BE2C (cell line): ENCODE results near the gene CTH.

Experiments used
- DNase-seq: peaks from one replicate; pipeline ENCODE4 v3.0.0-alpha.2; 2020
- H3K27me3 ChIP-seq: fragments of 250-450 bp; sonication (Bioruptor Pico); 2 replicates; pipeline ENCODE4 v1.5.1; 2020; ENCODE audit warnings: mild to moderate bottlenecking
- H3K36me3 ChIP-seq: fragments of 250-450 bp; sonication (Bioruptor Pico); 2 replicates; pipeline ENCODE4 v1.5.1; 2020; ENCODE audit warnings: mild to moderate bottlenecking
- H3K4me1 ChIP-seq: fragments of 250-450 bp; sonication (Bioruptor Pico); 2 replicates; pipeline ENCODE4 v1.5.1; 2020
- H3K4me3 ChIP-seq: 2 replicates; pipeline ENCODE4 v1.5.1; 2011; ENCODE audit warnings: low read depth, low read length
- H3K9me3 ChIP-seq: fragments of 250-450 bp; sonication (Bioruptor Pico); 2 replicates; pipeline ENCODE4 v1.5.1; 2020
- CTCF ChIP-seq: IDR thresholded peaks from 2 replicates; pipeline ENCODE4 v1.5.1; 2012; ENCODE audit warnings: mild to moderate bottlenecking, low read depth, low read length

Gene CTH

DNA sequence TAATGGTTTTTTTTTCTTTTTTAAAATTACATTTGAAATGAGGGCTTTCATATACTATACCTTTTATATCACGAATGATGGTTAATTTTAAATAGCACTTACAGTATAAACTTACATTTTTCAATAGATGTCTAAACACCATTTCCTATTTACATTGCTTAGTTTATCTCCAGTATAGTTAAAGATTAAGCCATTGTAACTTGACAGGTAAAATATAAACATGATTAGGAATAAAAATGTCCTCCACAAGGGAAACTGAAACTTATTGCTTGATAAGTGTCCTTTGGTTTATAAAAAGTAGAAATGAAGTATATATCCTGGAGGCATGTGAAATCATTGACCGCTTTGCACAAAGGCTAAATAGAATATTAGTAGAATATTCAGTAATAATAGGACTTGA, 20.2 kb downstream of the CTH start:
- no peak for TF ChIP-seq CTCF
- Histone ChIP-seq H3K9me3 (no peaks in the 10 kb centered on the region), H3K36me3 (no peaks in the 10 kb centered on the region), H3K27me3 (no peaks in the 10 kb centered on the region), H3K4me3 (no peak overlapping the region), H3K4me1 (no peaks in the 10 kb centered on the region)
- no peak for DNase-seq

DNA sequence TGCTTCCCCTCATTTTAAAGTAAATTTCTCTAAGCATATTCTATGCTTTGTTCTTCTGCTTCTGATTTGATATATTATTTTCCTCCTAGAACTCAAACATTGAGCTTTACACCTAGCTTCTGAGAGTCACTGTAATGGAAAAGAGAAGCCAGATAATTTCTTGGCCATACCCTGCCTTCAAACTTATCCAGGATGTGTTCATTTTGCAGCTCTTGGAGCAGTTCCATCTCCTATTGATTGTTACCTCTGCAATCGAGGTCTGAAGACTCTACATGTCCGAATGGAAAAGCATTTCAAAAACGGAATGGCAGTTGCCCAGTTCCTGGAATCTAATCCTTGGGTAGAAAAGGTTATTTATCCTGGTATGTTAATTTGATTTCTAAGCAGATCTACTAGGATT, 20.8 kb downstream of the CTH start:
- no peak for TF ChIP-seq CTCF
- Histone ChIP-seq H3K4me1 (no peaks in the 10 kb centered on the region), H3K9me3 (no peaks in the 10 kb centered on the region), H3K27me3 (no peaks in the 10 kb centered on the region), H3K4me3 (no peak overlapping the region), H3K36me3 (no peaks in the 10 kb centered on the region)
- no peak for DNase-seq

DNA sequence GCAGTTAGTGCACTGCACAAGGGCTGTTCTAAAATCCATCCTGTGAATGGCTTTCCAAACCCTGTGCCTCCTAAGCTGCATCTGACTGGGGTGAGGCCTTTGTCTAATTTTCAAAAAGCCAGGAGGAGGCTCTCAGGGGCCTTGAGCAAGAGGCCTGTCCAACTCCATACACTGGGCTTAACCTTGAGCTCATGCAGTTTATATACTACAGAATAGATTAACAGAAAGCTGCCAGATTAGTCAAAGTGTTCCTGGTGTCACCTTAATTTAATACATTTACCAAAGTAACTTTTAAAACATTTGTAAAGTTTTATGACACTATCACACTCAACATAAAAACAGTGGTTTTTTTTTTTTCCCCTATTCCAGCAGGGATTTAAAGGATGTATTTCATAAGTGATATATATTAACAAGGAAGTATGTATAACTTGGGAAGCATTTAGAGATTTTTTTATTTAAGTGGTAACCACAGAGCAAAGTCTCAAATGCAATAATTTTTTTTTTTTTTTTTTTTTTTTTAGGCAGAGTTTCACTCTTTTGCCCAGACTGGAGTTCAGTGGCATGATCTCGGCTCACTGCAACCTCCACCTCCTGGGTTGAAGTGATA, 23.3 kb downstream of the CTH start:
- Histone ChIP-seq H3K4me3 (no peak overlapping the region), H3K4me1 (no peaks in the 10 kb centered on the region), H3K27me3 (no peaks in the 10 kb centered on the region), H3K36me3 (no peaks in the 10 kb centered on the region), H3K9me3 (no peaks in the 10 kb centered on the region)
- DNase-seq = no peak
- no peak for TF ChIP-seq CTCF

DNA sequence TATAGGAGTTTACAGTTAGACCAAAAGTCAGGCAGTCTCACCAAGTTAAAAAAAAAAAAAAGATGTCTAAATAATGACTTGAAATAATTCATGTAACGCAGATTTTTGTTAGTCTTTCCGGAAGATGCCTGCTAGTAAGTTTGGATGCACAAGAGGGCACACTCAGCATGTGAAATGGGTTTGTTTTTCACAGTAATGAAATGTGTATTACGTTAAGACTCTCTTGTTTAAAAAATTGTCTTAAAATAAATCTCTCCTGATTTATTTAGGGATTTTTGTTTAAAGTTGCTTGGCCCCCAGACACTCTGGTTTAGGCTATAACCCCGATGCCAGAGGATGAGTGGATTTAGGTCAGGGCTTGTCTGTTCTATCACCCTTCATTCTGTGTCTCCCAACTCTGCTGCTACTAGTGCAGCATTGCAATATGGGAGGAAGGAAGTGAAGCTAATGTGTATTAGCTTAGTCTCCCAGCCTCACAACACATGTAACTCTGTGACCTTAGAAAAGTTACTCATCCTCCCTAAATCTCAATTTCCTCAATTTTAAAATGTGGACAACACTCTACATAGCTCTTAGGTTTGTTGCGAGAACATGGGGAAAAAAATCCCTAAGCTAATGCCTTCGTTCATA, 25.7 kb downstream of the CTH start:
- DNase-seq = no peak

DNA sequence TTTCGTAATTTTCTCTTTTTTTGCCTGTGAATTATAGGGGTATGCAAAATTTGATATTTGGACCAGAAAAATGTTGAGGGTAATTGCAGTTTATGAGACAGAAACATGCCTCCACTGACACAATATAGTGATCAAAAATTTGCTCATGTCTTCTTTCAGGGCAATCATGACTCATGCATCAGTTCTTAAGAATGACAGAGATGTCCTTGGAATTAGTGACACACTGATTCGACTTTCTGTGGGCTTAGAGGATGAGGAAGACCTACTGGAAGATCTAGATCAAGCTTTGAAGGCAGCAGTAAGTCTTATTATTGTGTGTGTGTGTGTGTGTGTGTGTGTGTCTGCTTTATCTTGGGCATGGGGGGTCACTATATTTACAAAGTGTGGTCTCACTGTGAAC, 27.5 kb downstream of the CTH start:
- Histone ChIP-seq H3K36me3 (no peaks in the 10 kb centered on the region), H3K9me3 (no peaks in the 10 kb centered on the region), H3K4me1 (no peaks in the 10 kb centered on the region), H3K4me3 (no peak overlapping the region), H3K27me3 (no peaks in the 10 kb centered on the region)
- DNase-seq = no peak
- no peak for TF ChIP-seq CTCF

More for the DNA sequence above, 25.7 kb downstream of the CTH start:
- no peaks in the 10 kb centered on the region for H3K36me3 ChIP-seq
- no peaks in the 10 kb centered on the region for H3K4me1 ChIP-seq
- peak; percentile 19; the same call in 1 of the 2 replicates for TF ChIP-seq CTCF
- no peaks in the 10 kb centered on the region for H3K27me3 ChIP-seq
- H3K9me3 ChIP-seq = no peaks in the 10 kb centered on the region
- no peak overlapping the region for H3K4me3 ChIP-seq

DNA sequence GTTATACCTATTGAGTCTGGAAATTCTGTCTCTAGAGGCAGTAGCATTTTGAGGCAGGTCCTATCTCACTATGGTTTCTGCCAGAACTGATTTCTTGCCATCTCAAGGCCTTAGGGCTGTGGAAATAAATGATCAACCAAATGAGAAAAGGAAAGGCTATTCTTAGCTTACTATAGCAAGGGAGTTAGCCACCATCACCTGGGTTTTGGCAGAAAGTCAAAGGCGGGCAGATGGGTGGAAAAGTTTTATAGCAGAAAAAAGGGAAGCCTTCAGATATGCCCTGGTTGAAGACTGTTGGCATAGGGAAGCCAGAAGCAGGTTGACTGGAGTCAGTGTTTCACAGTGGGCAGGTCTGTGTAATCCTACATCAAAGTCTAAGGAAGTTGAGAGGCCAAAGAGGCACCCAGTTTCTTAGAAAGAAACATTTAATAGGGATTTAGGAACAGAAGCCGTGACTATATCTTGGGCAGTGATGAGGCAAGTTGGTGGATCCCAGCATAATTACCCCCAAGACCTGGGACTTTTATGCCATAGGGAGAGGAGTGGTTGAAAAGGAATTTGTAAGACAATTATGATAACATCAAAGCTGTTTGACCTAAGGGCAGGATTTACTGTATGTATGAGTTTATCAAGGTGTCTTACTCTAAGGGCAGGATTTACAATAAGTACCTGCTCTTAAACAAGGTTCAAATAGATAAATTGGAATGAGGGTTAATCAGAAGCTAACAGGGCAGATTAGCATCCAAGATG, 29.7 kb downstream of the CTH start:
- Histone ChIP-seq H3K4me3 (no peak overlapping the region), H3K36me3 (no peaks in the 10 kb centered on the region), H3K9me3 (no peaks in the 10 kb centered on the region), H3K4me1 (no peaks in the 10 kb centered on the region), H3K27me3 (no peaks in the 10 kb centered on the region)
- no peak for DNase-seq
- no peak for TF ChIP-seq CTCF
